Subcutaneous abdominal adipose tissue (tissue), 5 donors: ENCODE results near the gene FAM53C.

Source experiments
- H3K27ac ChIP-seq: one replicate; pipeline ENCODE4 v1.7.0; 2013; ENCODE audit warnings: low read depth, mild to moderate bottlenecking, inconsistent platforms, low read length, moderate library complexity
- H3K27me3 ChIP-seq, 5 donors: one replicate each; pipeline ENCODE4 v1.7.0; 2013; ENCODE audit warnings: low read length in 5 of 5, inconsistent platforms in 1 of 5; ENCODE audit not compliant: control insufficient read depth in 5 of 5, insufficient read depth in 4 of 5
- H3K36me3 ChIP-seq, 5 donors: one replicate each; pipeline ENCODE4 v1.7.0; 2013; ENCODE audit warnings: low read length in 5 of 5; ENCODE audit not compliant: control insufficient read depth in 5 of 5, insufficient read depth in 5 of 5
- H3K4me1 ChIP-seq, 5 donors: one replicate each; pipeline ENCODE4 v1.7.0; 2013; ENCODE audit warnings: low read length in 5 of 5, mild to moderate bottlenecking in 3 of 5, moderate library complexity in 1 of 5; ENCODE audit not compliant: control insufficient read depth in 5 of 5, insufficient read depth in 5 of 5
- H3K4me3 ChIP-seq, 5 donors: one replicate each; pipeline ENCODE4 v1.7.0; 2013; ENCODE audit warnings: low read length in 5 of 5, low read depth in 1 of 5
- H3K9ac ChIP-seq, 5 donors: one replicate each; pipeline ENCODE4 v1.7.0; 2013; ENCODE audit warnings: low read length in 5 of 5, mild to moderate bottlenecking in 4 of 5, moderate library complexity in 3 of 5
- H3K9me3 ChIP-seq, 5 donors: one replicate each; pipeline ENCODE4 v1.7.0; 2013; ENCODE audit warnings: low read length in 5 of 5; ENCODE audit not compliant: control insufficient read depth in 5 of 5
- donor health status: healthy.
- donor health status: healthy.
- donor health status: healthy.
- donor health status: healthy.
- donor health status: healthy.

The FAM53C gene

GRCh38 chr5:138334867-138335447 lies 3.1 kb upstream of the FAM53C start:
- Histone ChIP-seq H3K9ac (no peak overlapping the region), H3K4me3 (no peak overlapping the region), H3K9me3 (no peaks in the 10 kb centered on the region), H3K4me1 (peaks cover 4 to 34% (median 31%) of the 10 kb centered on the region in 5 donors), H3K27me3 (no peaks in the 10 kb centered on the region), H3K36me3 (no peaks in the 10 kb centered on the region), H3K27ac (no peak overlapping the region)

GRCh38 chr5:138336952-138337684 lies 948 bp upstream of the FAM53C start:
- peak overlapping the region; percentile 49 to 96 (median 93) for H3K9ac ChIP-seq
- peaks cover 5 to 13% (median 11%) of the 10 kb centered on the region in 5 donors for H3K36me3 ChIP-seq
- H3K4me3 ChIP-seq, result peak overlapping the region; percentile 73 to 90 (median 81)
- no peaks in the 10 kb centered on the region for H3K9me3 ChIP-seq
- H3K27ac ChIP-seq, result peak overlapping the region; percentile 92
- H3K4me1 ChIP-seq, result peaks cover 3 to 34% (median 29%) of the 10 kb centered on the region in 5 donors
- H3K27me3 ChIP-seq, result no peaks in the 10 kb centered on the region

- H3K4me1 ChIP-seq, result peaks cover 3 to 29% (median 26%) of the 10 kb centered on the region in 5 donors
- peak overlapping the region; percentile 73 to 99 (median 81) for H3K4me3 ChIP-seq
These were observed 485 bp downstream of the FAM53C start for GRCh38 chr5:138338411-138339090.

DNA sequence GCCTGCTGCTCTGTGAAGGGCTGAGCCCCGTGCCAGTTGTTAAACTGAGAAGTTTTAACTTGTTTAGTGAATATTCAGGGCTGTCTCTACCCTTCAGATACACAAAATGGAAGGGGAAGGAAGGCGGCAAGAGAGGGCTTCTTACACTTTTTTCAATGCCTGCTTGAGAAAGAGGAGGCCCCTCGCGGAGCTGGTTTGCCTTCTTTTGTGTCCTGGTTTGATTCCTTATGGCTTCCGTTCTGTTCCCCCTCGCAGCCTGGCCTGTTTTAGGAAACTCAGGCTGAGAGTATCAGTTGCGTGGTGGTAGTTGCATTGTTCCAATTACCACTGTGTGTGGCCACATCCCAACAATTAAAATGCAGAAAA lies 1.0 kb downstream of the FAM53C start:
- no peaks in the 10 kb centered on the region for H3K27me3 ChIP-seq
- H3K27ac ChIP-seq, result peak overlapping the region; percentile 92
- H3K4me1 ChIP-seq, result peaks cover 3 to 29% (median 26%) of the 10 kb centered on the region in 5 donors
- H3K36me3 ChIP-seq, result peaks cover 10 to 25% (median 18%) of the 10 kb centered on the region in 5 donors
- peak overlapping the region; percentile 82 to 98 (median 95) for H3K9ac ChIP-seq
- H3K9me3 ChIP-seq, result no peaks in the 10 kb centered on the region
- peak overlapping the region; percentile 73 to 99 (median 81) for H3K4me3 ChIP-seq

More at GRCh38 chr5:138338411-138339090, 485 bp downstream of the FAM53C start:
- Histone ChIP-seq H3K9ac (peak overlapping the region; percentile 82 to 98 (median 95)), H3K27me3 (no peaks in the 10 kb centered on the region), H3K9me3 (no peaks in the 10 kb centered on the region), H3K36me3 (peaks cover 6 to 19% (median 13%) of the 10 kb centered on the region in 5 donors), H3K27ac (peak overlapping the region; percentile 92)

GRCh38 chr5:138339464-138339863 lies 1.4 kb downstream of the FAM53C start:
- Histone ChIP-seq H3K4me1 (peaks cover 3 to 29% (median 26%) of the 10 kb centered on the region in 5 donors), H3K27ac (peak overlapping the region; percentile 92), H3K27me3 (no peaks in the 10 kb centered on the region), H3K36me3 (peaks cover 10 to 29% (median 22%) of the 10 kb centered on the region in 5 donors), H3K9me3 (no peaks in the 10 kb centered on the region), H3K4me3 (peak overlapping the region; percentile 73 to 99 (median 81)), H3K9ac (peak overlapping the region in 4 of 5 donors; percentile 50 to 96 (median 88))

DNA sequence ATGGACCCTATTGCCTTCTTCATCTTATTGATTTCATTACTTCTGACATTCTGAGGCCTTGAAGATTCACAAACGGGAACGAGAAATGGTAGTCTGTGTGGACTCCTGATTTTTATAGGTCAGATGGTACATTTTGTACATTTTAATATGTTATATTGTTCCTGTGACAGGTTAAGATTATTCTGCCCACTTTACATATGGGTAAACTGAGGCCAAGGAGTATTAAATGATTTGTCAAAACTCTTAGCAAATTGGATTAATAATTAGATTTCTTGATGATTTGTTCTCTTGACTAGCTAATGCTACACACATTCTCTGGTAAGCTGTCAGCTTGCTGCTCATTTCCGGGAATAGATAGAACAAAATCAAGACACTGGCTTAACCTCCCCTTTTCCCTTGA lies 1.9 kb downstream of the FAM53C start:
- H3K27me3 ChIP-seq, result no peaks in the 10 kb centered on the region
- peaks cover 10 to 34% (median 27%) of the 10 kb centered on the region in 5 donors for H3K36me3 ChIP-seq
- peaks cover 3 to 29% (median 26%) of the 10 kb centered on the region in 5 donors for H3K4me1 ChIP-seq
- H3K9ac ChIP-seq, result no peak overlapping the region
- no peaks in the 10 kb centered on the region for H3K9me3 ChIP-seq
- no peak overlapping the region for H3K4me3 ChIP-seq
- no peak overlapping the region for H3K27ac ChIP-seq

- no peak overlapping the region for H3K27ac ChIP-seq
- no peak overlapping the region for H3K4me3 ChIP-seq
- no peak overlapping the region for H3K9ac ChIP-seq
- no peaks in the 10 kb centered on the region for H3K9me3 ChIP-seq
- H3K27me3 ChIP-seq, result no peaks in the 10 kb centered on the region
- peaks cover 0 to 13% (median 6%) of the 10 kb centered on the region in 5 donors for H3K4me1 ChIP-seq
- peaks cover 15 to 74% (median 68%) of the 10 kb centered on the region in 5 donors for H3K36me3 ChIP-seq
These were observed 7.0 kb downstream of the FAM53C start for GRCh38 chr5:138344887-138345622.

DNA sequence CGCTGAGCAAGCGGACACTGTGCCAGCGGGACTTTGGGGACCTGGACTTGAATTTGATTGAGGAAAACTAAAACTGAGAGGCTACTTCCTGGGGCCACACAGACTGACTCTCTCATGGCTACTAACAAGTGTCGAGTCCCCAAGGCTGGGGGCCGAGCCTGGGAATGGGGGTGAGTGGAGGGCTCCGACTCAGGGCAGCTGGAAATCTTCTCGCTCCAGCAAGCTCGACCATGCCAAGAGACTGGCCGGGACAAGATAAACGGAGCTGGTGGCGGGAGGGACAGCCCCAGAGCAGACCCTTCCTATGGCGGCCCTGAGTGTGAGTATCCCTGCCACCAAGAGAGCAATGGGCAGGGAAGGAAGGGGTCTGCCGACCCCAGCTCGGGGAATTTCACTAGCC lies 8.8 kb downstream of the FAM53C start:
- no peak overlapping the region for H3K4me3 ChIP-seq
- no peak overlapping the region for H3K9ac ChIP-seq
- peaks cover 10 to 65% (median 57%) of the 10 kb centered on the region in 5 donors for H3K36me3 ChIP-seq

GRCh38 chr5:138349852-138350562 lies 11.9 kb downstream of the FAM53C start:
- H3K36me3 ChIP-seq, result peaks cover 5 to 42% (median 39%) of the 10 kb centered on the region in 5 donors

More for the DNA sequence above, 8.8 kb downstream of the FAM53C start:
- no peak overlapping the region for H3K27ac ChIP-seq
- no peaks in the 10 kb centered on the region for H3K4me1 ChIP-seq
- peaks cover 0 to 6% (median 1%) of the 10 kb centered on the region in 5 donors for H3K9me3 ChIP-seq
- no peaks in the 10 kb centered on the region for H3K27me3 ChIP-seq

More at GRCh38 chr5:138349852-138350562, 11.9 kb downstream of the FAM53C start:
- H3K9ac ChIP-seq, result no peak overlapping the region
- peaks cover 3 to 18% (median 15%) of the 10 kb centered on the region in 5 donors for H3K4me1 ChIP-seq
- H3K4me3 ChIP-seq, result no peak overlapping the region
- no peak overlapping the region for H3K27ac ChIP-seq
- H3K9me3 ChIP-seq, result peaks cover 0 to 9% (median 6%) of the 10 kb centered on the region in 5 donors
- H3K27me3 ChIP-seq, result no peaks in the 10 kb centered on the region
